HG03342 (cell line): ENCODE results near the gene TMOD2.
"Not testable (repeated sequence)": the region's sequence is repeated elsewhere in the genome, so short reads cannot be mapped to it uniquely, and the experiment has no call there.

Source experiments
- ATAC-seq: cut with Tn5 transposase; IDR thresholded peaks from one replicate; pipeline ENCODE4 v1.9.1; 2021; ENCODE audit warnings: mild to moderate bottlenecking, moderate library complexity; ENCODE audit not compliant: unreplicated experiment

The TMOD2 gene

GRCh38 chr15:51770902-51771301, 19.5 kb downstream of the TMOD2 start:
- no peak for ATAC-seq

- ATAC-seq, result no peak
Observed at GRCh38 chr15:51771773-51772172, 20.4 kb downstream of the TMOD2 start.

GRCh38 chr15:51774916-51775315, 23.5 kb downstream of the TMOD2 start:
- no peak for ATAC-seq

DNA sequence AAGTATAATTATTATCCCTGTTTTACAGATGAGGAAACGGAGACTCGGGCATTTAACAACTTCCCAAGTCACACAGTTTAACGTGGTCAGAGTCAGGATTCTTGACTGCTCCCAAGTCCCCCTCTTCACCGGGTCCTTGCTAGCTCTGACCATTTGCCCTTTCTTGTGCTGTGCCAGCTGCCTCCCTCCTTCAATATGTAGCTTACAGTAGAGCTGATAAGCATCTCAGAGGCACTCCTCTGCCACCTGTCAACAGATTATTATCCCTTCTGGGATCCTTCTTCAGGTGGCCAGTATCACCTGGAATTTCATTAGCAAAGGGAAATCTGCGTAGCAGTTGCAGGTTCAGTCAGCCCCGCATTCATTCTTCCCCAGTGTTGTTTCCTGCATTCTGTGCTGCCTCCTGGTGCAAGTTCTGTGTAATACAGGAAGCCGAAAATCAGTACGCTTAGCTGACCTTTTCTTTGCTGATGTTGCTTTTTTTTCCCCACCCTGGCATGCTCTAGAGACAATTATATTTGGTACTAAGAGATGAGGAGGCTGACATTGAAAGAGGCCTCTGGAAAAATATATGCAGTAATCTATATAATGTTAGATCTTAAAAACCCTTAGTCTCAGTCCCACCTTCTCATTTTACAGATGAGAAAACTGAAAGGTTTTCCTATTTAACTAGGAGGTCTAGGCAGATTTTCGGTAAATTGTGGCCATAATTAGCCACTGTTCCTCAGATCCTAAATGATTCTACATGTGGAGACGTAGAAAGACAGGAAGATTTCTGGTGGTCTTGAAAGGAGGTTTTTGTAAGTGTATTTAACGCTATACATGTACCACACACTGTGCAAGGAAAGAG, 24.8 kb downstream of the TMOD2 start:
- ATAC-seq, result peak; percentile 67

DNA sequence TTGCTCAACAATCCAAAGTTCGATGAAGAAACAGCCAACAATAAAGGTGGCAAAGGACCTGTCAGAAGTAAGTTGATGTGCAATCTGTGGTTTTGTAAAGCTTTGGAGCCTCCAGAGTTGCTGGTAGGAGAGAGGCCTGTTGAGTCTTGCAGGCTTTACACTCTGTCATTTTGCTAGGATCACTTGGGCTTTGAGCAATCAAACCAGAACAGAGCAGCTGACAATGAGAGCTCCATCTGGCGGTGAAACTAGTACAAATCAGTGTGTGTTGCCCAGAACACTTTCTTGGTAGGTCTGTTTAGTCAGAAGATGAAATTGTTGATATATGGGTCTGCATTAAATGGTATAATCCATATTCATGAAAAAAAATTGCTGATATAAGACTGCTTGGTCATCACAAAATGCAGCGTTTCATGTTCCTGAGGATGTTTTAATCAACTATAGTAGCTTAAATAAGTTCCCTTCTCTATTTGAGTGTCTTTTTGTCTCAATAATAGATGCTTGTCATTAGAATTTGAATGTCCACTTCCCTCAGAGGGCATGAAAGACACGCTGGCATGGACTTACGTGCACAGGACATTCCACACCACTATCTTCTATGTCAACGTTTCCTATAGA, 25.7 kb downstream of the TMOD2 start:
- peak; percentile 52 for ATAC-seq

GRCh38 chr15:51780636-51781035, 29.2 kb downstream of the TMOD2 start:
- no peak for ATAC-seq

GRCh38 chr15:51781506-51781905, 30.1 kb downstream of the TMOD2 start:
- no peak for ATAC-seq

GRCh38 chr15:51782357-51782896, 31.0 kb downstream of the TMOD2 start:
- ATAC-seq, result no peak

DNA sequence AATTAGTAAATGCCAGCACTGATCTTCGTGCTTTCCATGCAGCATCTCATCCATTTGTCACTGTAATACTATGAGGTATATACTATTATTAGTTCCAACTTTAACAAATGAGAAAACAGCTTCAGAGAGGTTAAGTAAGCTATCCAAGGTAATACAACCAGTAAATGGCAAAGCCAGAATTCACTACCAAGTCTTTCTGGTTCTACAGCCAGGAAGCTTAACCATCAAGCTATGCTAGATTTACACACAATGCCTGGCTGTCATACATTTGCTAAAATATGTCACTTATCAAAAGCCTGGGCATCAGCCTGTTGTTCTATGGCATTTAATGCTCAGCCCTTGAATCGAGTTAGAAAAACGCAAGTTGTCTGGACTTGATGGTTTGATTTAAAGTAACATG, 32.6 kb downstream of the TMOD2 start:
- no peak for ATAC-seq

GRCh38 chr15:51787130-51787529, 35.7 kb downstream of the TMOD2 start:
- ATAC-seq, result not testable (repeated sequence)

DNA sequence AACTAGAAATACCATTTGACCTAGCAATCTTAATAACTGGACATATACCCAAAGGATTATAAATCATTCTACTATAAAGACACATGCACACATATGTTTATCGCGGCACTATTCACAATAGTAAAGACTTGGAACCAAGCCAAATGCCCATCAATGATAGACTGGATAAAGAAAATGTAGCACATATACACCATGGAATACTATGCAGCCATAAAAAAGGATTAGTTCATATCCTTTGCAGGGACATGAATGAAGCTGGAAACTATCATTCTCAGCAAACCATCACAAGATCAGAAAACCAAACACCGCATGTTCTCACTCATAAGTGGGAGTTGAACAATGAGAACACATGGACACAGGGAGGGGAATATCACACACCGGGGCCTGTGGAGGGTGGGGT, 41.1 kb downstream of the TMOD2 start:
- ATAC-seq, result not testable (repeated sequence)

DNA sequence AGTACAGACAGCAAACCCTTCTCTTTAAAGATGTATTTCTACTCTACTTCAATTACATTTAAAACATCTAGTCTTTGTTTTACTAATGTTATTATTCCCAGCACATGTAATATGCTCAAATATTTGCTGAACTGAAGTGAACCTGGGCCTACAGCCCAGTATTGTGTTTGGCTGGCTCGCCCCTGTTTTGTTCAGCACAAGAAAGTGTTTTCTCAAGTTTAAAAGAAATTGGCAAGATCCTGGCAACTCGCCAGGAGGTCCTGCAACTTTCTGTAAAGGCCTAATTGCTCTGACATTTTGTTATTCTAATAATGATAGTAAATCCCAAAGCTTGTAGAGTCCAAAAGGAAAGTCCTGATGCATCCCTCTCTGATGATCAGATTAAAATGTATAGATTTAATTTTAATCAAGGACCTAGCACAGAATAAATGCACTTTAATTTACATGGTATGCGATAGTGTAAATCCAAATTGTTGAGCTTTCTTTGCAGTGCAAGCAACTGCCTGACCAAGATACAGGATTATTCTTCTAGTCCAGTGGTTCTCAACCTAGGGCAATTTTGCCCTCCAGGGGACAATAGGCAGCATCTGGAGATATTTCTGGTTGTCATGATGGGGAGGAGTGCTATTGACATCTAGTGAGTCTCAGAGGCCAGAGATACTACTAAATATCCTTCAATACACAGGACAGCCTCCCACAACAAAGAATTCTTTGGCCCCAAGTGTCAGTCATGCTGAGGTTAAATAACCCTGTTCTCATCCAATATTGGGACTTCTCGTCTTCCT, 42.3 kb downstream of the TMOD2 start:
- no peak for ATAC-seq

GRCh38 chr15:51796847-51797401, 45.5 kb downstream of the TMOD2 start:
- ATAC-seq, result no peak

DNA sequence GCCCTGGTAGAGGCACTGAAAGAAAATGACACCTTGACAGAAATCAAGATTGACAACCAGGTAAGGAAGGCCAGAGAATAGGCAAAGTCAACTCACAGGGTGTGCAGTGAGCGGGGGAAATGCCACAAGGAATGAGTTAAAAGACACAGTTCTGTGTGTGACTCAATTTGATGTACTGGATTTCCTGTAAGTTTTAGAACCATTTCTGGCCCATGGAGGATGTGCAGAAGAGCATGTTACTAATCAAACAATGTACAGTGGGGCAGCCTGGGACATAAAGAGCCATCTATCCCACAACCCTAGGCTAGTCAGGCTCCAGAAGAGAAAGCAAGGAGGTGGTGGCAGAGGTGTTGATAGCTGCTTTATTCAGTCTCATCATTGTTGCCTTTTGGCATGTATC, 46.9 kb downstream of the TMOD2 start:
- ATAC-seq, result no peak

DNA sequence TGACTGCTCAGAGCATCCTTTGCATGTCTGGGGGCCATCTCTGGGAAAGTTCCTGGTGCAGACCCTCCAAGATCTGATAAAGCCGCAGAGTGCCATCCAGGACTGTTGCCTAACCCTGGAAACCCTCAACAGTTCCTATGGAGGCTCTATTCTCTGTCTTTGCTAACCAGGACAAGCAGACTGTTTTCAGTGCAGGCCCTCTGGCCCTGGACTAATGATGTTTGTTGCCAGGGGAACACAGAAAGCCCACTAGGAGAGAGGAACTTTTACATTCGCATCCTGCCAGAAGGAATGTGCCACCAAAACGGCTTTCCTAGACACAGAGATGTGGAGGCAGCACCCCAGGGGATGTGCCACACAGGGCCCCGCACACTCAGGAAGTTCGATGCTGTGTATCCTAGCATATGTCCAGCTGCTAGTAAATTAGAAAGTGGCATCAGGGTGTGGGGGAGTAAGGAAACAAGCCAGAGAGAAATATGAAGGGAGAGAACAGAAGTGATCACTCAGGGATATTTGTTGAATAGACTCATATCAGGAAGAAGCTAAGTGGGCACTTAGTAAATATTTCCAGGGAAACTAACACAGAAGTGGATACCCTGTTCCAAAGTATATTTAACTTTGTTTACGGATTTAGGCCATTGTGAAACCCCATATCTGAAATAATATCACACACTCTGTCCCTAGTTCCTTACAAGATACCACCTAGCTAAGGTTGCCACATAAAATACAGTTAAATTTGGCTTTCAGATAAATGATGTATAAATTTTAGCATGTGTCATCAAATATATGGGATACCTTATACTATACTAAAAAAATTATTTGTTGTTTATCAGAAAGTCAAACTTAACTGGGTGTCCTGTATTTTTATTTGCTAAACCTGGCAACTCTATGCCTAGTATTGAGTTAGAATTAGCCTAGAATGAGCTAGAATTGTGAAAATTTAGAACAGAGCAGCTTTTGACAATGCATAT, 48.2 kb downstream of the TMOD2 start:
- no peak for ATAC-seq

GRCh38 chr15:51801391-51801835, 50.0 kb downstream of the TMOD2 start:
- ATAC-seq, result no peak

DNA sequence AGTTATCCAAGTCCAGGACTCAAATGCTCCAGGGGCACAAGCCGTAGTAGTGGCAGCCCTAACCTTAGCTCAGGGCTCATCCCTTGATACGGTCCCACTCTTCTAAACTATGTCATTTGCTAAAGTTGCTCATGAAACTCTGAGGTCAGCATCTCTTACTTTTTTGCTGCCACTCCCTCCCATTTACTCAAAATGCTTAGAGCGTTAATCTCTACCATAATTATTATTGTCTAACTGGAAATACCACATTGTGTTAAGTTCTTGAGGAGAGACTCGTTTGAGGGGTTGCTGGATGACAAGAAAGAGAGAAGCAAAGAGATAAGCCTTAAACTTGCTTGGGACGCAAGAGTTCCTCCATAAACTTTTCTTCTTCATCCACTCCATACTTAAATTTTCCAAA, 51.2 kb downstream of the TMOD2 start:
- ATAC-seq, result no peak

DNA sequence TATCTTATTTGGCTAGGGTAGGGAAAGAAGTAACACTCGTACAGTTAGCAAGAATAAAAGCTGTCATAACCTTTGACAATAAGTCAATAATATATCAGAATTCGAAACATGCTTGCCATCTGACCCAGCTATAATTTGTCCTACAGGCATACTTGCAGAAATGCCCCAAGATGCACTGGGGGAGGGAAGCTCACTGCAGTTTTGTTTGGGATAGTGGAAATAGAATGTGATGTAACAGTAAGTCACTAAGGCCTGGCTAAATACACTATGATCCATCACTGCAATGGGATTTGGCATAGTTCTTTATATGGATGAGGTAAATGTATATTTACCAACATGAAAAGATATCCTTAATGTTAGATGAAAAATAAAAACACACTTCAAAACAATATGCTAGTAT, 52.6 kb downstream of the TMOD2 start:
- no peak for ATAC-seq

- no peak for ATAC-seq
Observed at GRCh38 chr15:51806123-51806522, 54.7 kb downstream of the TMOD2 start.

DNA sequence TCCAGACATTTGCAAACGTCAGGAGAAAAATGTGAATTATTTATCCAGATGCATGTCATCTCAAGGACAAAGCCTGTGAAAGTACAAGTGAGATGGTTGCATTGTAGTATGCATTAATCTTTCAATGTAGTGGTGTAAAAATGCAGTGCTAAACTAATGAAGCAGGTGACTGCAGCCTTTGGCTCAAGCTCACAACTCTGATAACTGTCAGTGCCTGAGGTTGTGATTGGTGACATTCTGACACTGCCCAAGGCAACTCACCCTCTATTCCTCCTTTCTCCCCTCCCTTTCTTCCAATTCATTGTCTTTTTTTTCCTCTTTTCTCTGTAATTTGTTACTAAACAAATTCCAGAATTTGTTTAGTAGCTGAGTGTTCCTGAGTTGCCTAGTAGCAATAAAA, 58.1 kb downstream of the TMOD2 start:
- ATAC-seq, result no peak
